Kidney (tissue), 14 donors: ENCODE measurements around the gene CXCR5. TPM values are rescaled to one million over a fixed set of nuclear protein-coding genes. Genes with fewer than 3 reads are reported as not detected.

Experiments used
- DNase-seq, 5 donors: peaks; one replicate each; pipeline ENCODE4 v3.0.0-alpha.2; 2013 to 2020
- FAIRE-seq: peaks from 2 replicates; lab custom pipeline; 2012; peaks lifted over from hg19 to GRCh38; lab: Jason Lieb, UNC
- H3K27ac ChIP-seq, 2 donors: one replicate each; pipeline ENCODE4 v1.7.0; 2013; ENCODE audit warnings: low read depth in 2 of 2, low read length in 2 of 2, inconsistent platforms in 1 of 2
- H3K27me3 ChIP-seq: one replicate; pipeline ENCODE4 v1.7.1; 2013; ENCODE audit warnings: low read length, inconsistent platforms; ENCODE audit not compliant: control insufficient read depth, insufficient read depth
- H3K36me3 ChIP-seq, 3 donors: one replicate each; pipeline versions ENCODE4 v1.7.0 to v1.7.1; 2013; ENCODE audit warnings: low read length in 3 of 3, control low read depth in 1 of 3, inconsistent platforms in 1 of 3; ENCODE audit not compliant: insufficient read depth in 3 of 3, control insufficient read depth in 2 of 3
- H3K4me1 ChIP-seq, 3 donors: one replicate each; pipeline versions ENCODE4 v1.7.0 to v1.7.1; 2013; ENCODE audit warnings: low read length in 3 of 3, inconsistent platforms in 1 of 3, low read depth in 1 of 3; ENCODE audit not compliant: control insufficient read depth in 2 of 3, insufficient read depth in 2 of 3
- H3K4me3 ChIP-seq, 3 donors: one replicate each; pipeline versions ENCODE4 v1.7.0 to v1.8.1; 2013; ENCODE audit warnings: low read length in 3 of 3, control low read depth in 1 of 3, inconsistent platforms in 1 of 3
- H3K9ac ChIP-seq, 3 donors: one replicate each; pipeline versions ENCODE4 v1.7.0 to v1.7.1; 2013; ENCODE audit warnings: low read length in 3 of 3, control low read depth in 1 of 3, inconsistent platforms in 1 of 3
- H3K9me3 ChIP-seq, 3 donors: one replicate each; pipeline versions ENCODE4 v1.7.0 to v1.7.1; 2013; ENCODE audit warnings: low read length in 3 of 3, control low read depth in 1 of 3, inconsistent platforms in 1 of 3; ENCODE audit not compliant: control insufficient read depth in 2 of 3, insufficient read depth in 1 of 3
- CTCF ChIP-seq: IDR thresholded peaks from 3 replicates; pipeline ENCODE4 v1.5.1; 2012; ENCODE audit warnings: mild to moderate bottlenecking, moderate library complexity, borderline replicate concordance; ENCODE audit not compliant: insufficient read depth; ENCODE audit errors: extremely low read depth
- intact Hi-C: fragments of 100-400 bp; cut with DNase I; formaldehyde crosslinking; loops from one replicate; pipeline ENCODE4 v1.11.1; 2022
- polyA plus RNA-seq: library from polyadenylated mRNA; stranded (reverse); fragments of 350-450 nt; fragmentation: Illumina TruSeq; extraction: RNeasy Lipid Tissue Mini Kit (QIAGEN cat#74804); gene quantifications from one replicate; pipeline ENCODE4 v1.2.3, GENCODE V29; 2014; ENCODE audit warnings: low read depth, low replicate concordance; ENCODE audit not compliant: insufficient read depth
- total RNA-seq: library from RNA; stranded (reverse); fragmentation: NEBNext Ultra II Directional; extraction: Animal tissue kit (Norgen Biotek cat#: 25700); gene quantifications from one replicate; pipeline ENCODE4 v1.2.1, GENCODE V29; 2021
- donor health status: control.
- donor health status: control.
- donor health status: control.
- donor health status: control.
- donor health status: control.
- donor health status: DM: yes; HTN: yes; CAD: no.
- donor health status: Normal renal cell carcinoma (clear cell type).

Gene CXCR5
- total and polyA plus RNA-seq, 2 donors from 2014 or later, result 1.1 TPM; not detected in 1

- Histone ChIP-seq H3K4me1 (peaks cover under 1 to 89% (median 87%) of the 10 kb centered on the region in 3 donors), H3K4me3 (peak overlapping the region in 1 of 3 donors; percentile 43), H3K27ac (peak overlapping the region; percentile 90 to 92), H3K36me3 (no peaks in the 10 kb centered on the region), H3K9me3 (no peaks in the 10 kb centered on the region), H3K27me3 (no peaks in the 10 kb centered on the region), H3K9ac (peak overlapping the region in 1 of 3 donors; percentile 46)
- intact Hi-C loops, result no loop called here
- FAIRE-seq (no peak), DNase-seq (peak in 1 of 5 donors; percentile 87)
- TF ChIP-seq CTCF, result no peak
These were observed 33.2 kb downstream of the CXCR5 start for GRCh38 chr11:118916842-118917388.

- H3K9me3 ChIP-seq, result no peaks in the 10 kb centered on the region
- H3K4me3 ChIP-seq, result peak overlapping the region in 1 of 3 donors; percentile 43
- peaks cover 0 to 88% (median 83%) of the 10 kb centered on the region in 3 donors for H3K4me1 ChIP-seq
- no peak for TF ChIP-seq CTCF
- H3K9ac ChIP-seq, result peak overlapping the region in 1 of 3 donors; percentile 46
- intact Hi-C loops, result no loop called here
- H3K36me3 ChIP-seq, result no peaks in the 10 kb centered on the region
- DNase-seq (peak in 2 of 5 donors; percentile 84 to 89), FAIRE-seq (no peak)
- H3K27ac ChIP-seq, result peak overlapping the region; percentile 90 to 93
- H3K27me3 ChIP-seq, result no peaks in the 10 kb centered on the region
These were observed 33.9 kb downstream of the CXCR5 start for GRCh38 chr11:118917481-118918127.

- Histone ChIP-seq H3K36me3 (no peaks in the 10 kb centered on the region), H3K9ac (peak overlapping the region in 1 of 3 donors; percentile 46), H3K4me3 (peak overlapping the region in 2 of 3 donors; percentile 9 to 43), H3K27me3 (no peaks in the 10 kb centered on the region), H3K4me1 (peaks cover under 1 to 88% (median 83%) of the 10 kb centered on the region in 3 donors), H3K9me3 (no peaks in the 10 kb centered on the region), H3K27ac (peak overlapping the region; percentile 92 to 93)
- no peak for TF ChIP-seq CTCF
- DNase-seq (peak; percentile 90 to 96 (median 91)), FAIRE-seq (no peak)
- intact Hi-C loops, result no loop called here
These were observed 34.5 kb downstream of the CXCR5 start for GRCh38 chr11:118918128-118918685.
